Measurements from ENCODE around the gene C19orf33.

C19orf33 gene

GRCh38 chr19:38340927-38341326 is 36.9 kb downstream of the C19orf33 start:
- no peak overlapping the region for H2BK120ac ChIP-seq (ENCODE audit: low read depth, low read length)
- no CpG with 5 or more reads among the region's 2 CpGs for WGBS (ENCODE audit: extremely low coverage, insufficient coverage, low lambda C conversion rate)
- H4K8ac ChIP-seq (ENCODE audit: low read depth, low read length) = no peak overlapping the region
- no peak overlapping the region for H3K56ac ChIP-seq (ENCODE audit: low read length)
- H3K9ac ChIP-seq (ENCODE audit: low read length) = no peak overlapping the region
- H2BK15ac ChIP-seq (replicated peaks; ENCODE audit: low read depth) = no peak overlapping the region
- no peaks in the 10 kb centered on the region for H3K36me3 ChIP-seq (ENCODE audit: control insufficient read depth, insufficient read depth, low read length)
- H3K27ac ChIP-seq (ENCODE audit: low read depth, low read length) = no peak overlapping the region
- no peak overlapping the region for H3K4ac ChIP-seq (ENCODE audit: low read depth, low read length)
- H2AK5ac ChIP-seq (ENCODE audit: low read length) = no peak overlapping the region
- H2BK5ac ChIP-seq (ENCODE audit: low read length) = no peak overlapping the region
- H3K79me1 ChIP-seq (ENCODE audit: low read length) = no peaks in the 10 kb centered on the region
- H3K4me1 ChIP-seq (ENCODE audit: control insufficient read depth, low read depth, low read length) = no peaks in the 10 kb centered on the region
- no peak for DNase-seq
- H3K23ac ChIP-seq (ENCODE audit: low read length) = no peak overlapping the region
- no peak overlapping the region for H4K5ac ChIP-seq (ENCODE audit: low read length)
- no peak overlapping the region for H3K4me2 ChIP-seq (ENCODE audit: low read length)
- H3K27me3 ChIP-seq (ENCODE audit: insufficient read depth, low read length, poor library complexity) = no peaks in the 10 kb centered on the region
- no peak overlapping the region for H3K4me3 ChIP-seq (ENCODE audit: low read length)
- H3K79me2 ChIP-seq (ENCODE audit: control insufficient read depth, insufficient read depth, low read length) = no peaks in the 10 kb centered on the region
- H3K18ac ChIP-seq (ENCODE audit: low read length) = no peak overlapping the region

- Histone ChIP-seq H3K27ac (ENCODE audit: low read depth, low read length) (no peak overlapping the region), H4K8ac (ENCODE audit: low read depth, low read length) (no peak overlapping the region), H3K79me1 (ENCODE audit: low read length) (no peaks in the 10 kb centered on the region), H2BK120ac (ENCODE audit: low read depth, low read length) (no peak overlapping the region), H3K4ac (ENCODE audit: low read depth, low read length) (no peak overlapping the region), H4K5ac (ENCODE audit: low read length) (no peak overlapping the region), H2BK5ac (ENCODE audit: low read length) (no peak overlapping the region), H3K9ac (ENCODE audit: low read length) (no peak overlapping the region), H3K36me3 (ENCODE audit: control insufficient read depth, insufficient read depth, low read length) (no peaks in the 10 kb centered on the region), H3K79me2 (ENCODE audit: control insufficient read depth, insufficient read depth, low read length) (no peaks in the 10 kb centered on the region), H3K4me2 (ENCODE audit: low read length) (no peak overlapping the region), H3K4me3 (ENCODE audit: low read length) (no peak overlapping the region), H3K4me1 (ENCODE audit: control insufficient read depth, low read depth, low read length) (no peaks in the 10 kb centered on the region), H2BK15ac (replicated peaks; ENCODE audit: low read depth) (no peak overlapping the region), H3K56ac (ENCODE audit: low read length) (no peak overlapping the region), H3K18ac (ENCODE audit: low read length) (no peak overlapping the region), H2AK5ac (ENCODE audit: low read length) (no peak overlapping the region), H3K23ac (ENCODE audit: low read length) (no peak overlapping the region), H3K27me3 (ENCODE audit: insufficient read depth, low read length, poor library complexity) (no peaks in the 10 kb centered on the region)
- no CpG with 5 or more reads among the region's 4 CpGs for WGBS (ENCODE audit: extremely low coverage, insufficient coverage, low lambda C conversion rate)
- DNase-seq = no peak
Measured at GRCh38 chr19:38346837-38347236, 42.8 kb downstream of the C19orf33 start.

GRCh38 chr19:38350883-38351282 is 46.8 kb downstream of the C19orf33 start:
- Histone ChIP-seq H2BK5ac (ENCODE audit: low read length) (no peak overlapping the region), H3K79me2 (ENCODE audit: control insufficient read depth, insufficient read depth, low read length) (no peaks in the 10 kb centered on the region), H3K56ac (ENCODE audit: low read length) (no peak overlapping the region), H3K27ac (ENCODE audit: low read depth, low read length) (no peak overlapping the region), H3K18ac (ENCODE audit: low read length) (no peak overlapping the region), H3K27me3 (ENCODE audit: insufficient read depth, low read length, poor library complexity) (no peaks in the 10 kb centered on the region), H3K9ac (ENCODE audit: low read length) (no peak overlapping the region), H3K4me1 (ENCODE audit: control insufficient read depth, low read depth, low read length) (no peaks in the 10 kb centered on the region), H2AK5ac (ENCODE audit: low read length) (no peak overlapping the region), H3K4me2 (ENCODE audit: low read length) (no peak overlapping the region), H2BK15ac (replicated peaks; ENCODE audit: low read depth) (no peak overlapping the region), H4K8ac (ENCODE audit: low read depth, low read length) (no peak overlapping the region), H4K5ac (ENCODE audit: low read length) (no peak overlapping the region), H3K4ac (ENCODE audit: low read depth, low read length) (no peak overlapping the region), H3K23ac (ENCODE audit: low read length) (no peak overlapping the region), H3K4me3 (ENCODE audit: low read length) (no peak overlapping the region), H2BK120ac (ENCODE audit: low read depth, low read length) (no peak overlapping the region), H3K36me3 (ENCODE audit: control insufficient read depth, insufficient read depth, low read length) (no peaks in the 10 kb centered on the region), H3K79me1 (ENCODE audit: low read length) (no peaks in the 10 kb centered on the region)
- DNase-seq = no peak
- WGBS (ENCODE audit: extremely low coverage, insufficient coverage, low lambda C conversion rate) = no CpG with 5 or more reads among the region's 3 CpGs

- Histone ChIP-seq H3K27me3 (ENCODE audit: insufficient read depth, low read length, poor library complexity) (no peaks in the 10 kb centered on the region), H3K27ac (ENCODE audit: low read depth, low read length) (no peak overlapping the region), H2BK15ac (replicated peaks; ENCODE audit: low read depth) (no peak overlapping the region), H3K4me3 (ENCODE audit: low read length) (no peak overlapping the region), H2AK5ac (ENCODE audit: low read length) (no peak overlapping the region), H2BK5ac (ENCODE audit: low read length) (no peak overlapping the region), H3K36me3 (ENCODE audit: control insufficient read depth, insufficient read depth, low read length) (no peaks in the 10 kb centered on the region), H3K4ac (ENCODE audit: low read depth, low read length) (no peak overlapping the region), H3K4me2 (ENCODE audit: low read length) (no peak overlapping the region), H3K9ac (ENCODE audit: low read length) (no peak overlapping the region), H3K4me1 (ENCODE audit: control insufficient read depth, low read depth, low read length) (no peaks in the 10 kb centered on the region), H4K5ac (ENCODE audit: low read length) (no peak overlapping the region), H3K79me1 (ENCODE audit: low read length) (no peaks in the 10 kb centered on the region), H4K8ac (ENCODE audit: low read depth, low read length) (no peak overlapping the region), H3K56ac (ENCODE audit: low read length) (no peak overlapping the region), H3K23ac (ENCODE audit: low read length) (no peak overlapping the region), H3K18ac (ENCODE audit: low read length) (no peak overlapping the region), H2BK120ac (ENCODE audit: low read depth, low read length) (no peak overlapping the region), H3K79me2 (ENCODE audit: control insufficient read depth, insufficient read depth, low read length) (no peaks in the 10 kb centered on the region)
- DNase-seq = no peak
- WGBS (ENCODE audit: extremely low coverage, insufficient coverage, low lambda C conversion rate) = no CpG with 5 or more reads among the region's 9 CpGs
Measured at GRCh38 chr19:38351865-38352395, 47.9 kb downstream of the C19orf33 start.

- no peak overlapping the region for H3K27ac ChIP-seq (ENCODE audit: low read depth, low read length)
- no peaks in the 10 kb centered on the region for H3K79me1 ChIP-seq (ENCODE audit: low read length)
- H2BK120ac ChIP-seq (ENCODE audit: low read depth, low read length) = no peak overlapping the region
- no peak overlapping the region for H3K4me2 ChIP-seq (ENCODE audit: low read length)
- no CpG with 5 or more reads among the region's 8 CpGs for WGBS (ENCODE audit: extremely low coverage, insufficient coverage, low lambda C conversion rate)
- H2BK5ac ChIP-seq (ENCODE audit: low read length) = no peak overlapping the region
- no peaks in the 10 kb centered on the region for H3K27me3 ChIP-seq (ENCODE audit: insufficient read depth, low read length, poor library complexity)
- no peak overlapping the region for H3K9ac ChIP-seq (ENCODE audit: low read length)
- H4K5ac ChIP-seq (ENCODE audit: low read length) = no peak overlapping the region
- no peak overlapping the region for H3K4me3 ChIP-seq (ENCODE audit: low read length)
- no peak overlapping the region for H3K18ac ChIP-seq (ENCODE audit: low read length)
- no peak overlapping the region for H3K23ac ChIP-seq (ENCODE audit: low read length)
- H4K8ac ChIP-seq (ENCODE audit: low read depth, low read length) = no peak overlapping the region
- no peaks in the 10 kb centered on the region for H3K4me1 ChIP-seq (ENCODE audit: control insufficient read depth, low read depth, low read length)
- H2BK15ac ChIP-seq (replicated peaks; ENCODE audit: low read depth) = no peak overlapping the region
- H2AK5ac ChIP-seq (ENCODE audit: low read length) = no peak overlapping the region
- no peak overlapping the region for H3K4ac ChIP-seq (ENCODE audit: low read depth, low read length)
- no peak overlapping the region for H3K56ac ChIP-seq (ENCODE audit: low read length)
- no peak for DNase-seq
- H3K79me2 ChIP-seq (ENCODE audit: control insufficient read depth, insufficient read depth, low read length) = no peaks in the 10 kb centered on the region
- H3K36me3 ChIP-seq (ENCODE audit: control insufficient read depth, insufficient read depth, low read length) = no peaks in the 10 kb centered on the region
Measured at GRCh38 chr19:38352611-38353010, 48.6 kb downstream of the C19orf33 start.
